ENCODE data around the gene COMMD10. TPM values are rescaled to one million over a fixed set of nuclear protein-coding genes. Genes with fewer than 3 reads are reported as not detected.

COMMD10 gene
- total and polyA plus RNA-seq, 12 donors, result 16.8 to 42.8 (median 35.4) TPM

DNA sequence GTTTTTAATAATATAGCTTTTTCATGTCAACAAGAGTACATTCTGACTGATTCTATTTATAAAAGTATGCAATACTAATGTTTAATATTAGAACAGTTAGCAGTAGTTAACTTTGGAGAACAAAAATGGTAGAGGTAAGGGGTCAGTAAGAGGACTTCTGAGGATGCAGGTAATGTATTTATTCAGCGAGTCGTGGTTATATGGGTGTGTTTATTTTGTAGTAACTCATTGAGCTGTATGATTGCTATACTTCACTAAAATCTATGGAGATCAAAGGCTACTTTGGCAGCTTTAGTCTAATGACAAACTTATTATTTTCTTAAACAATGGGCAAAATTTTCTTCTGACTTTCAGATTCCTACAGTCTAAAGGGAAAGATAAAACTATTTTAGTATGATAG is 146.5 kb downstream of the COMMD10 start:
- 97 to 99% methylated on average over 2 of the region's 2 CpGs for WGBS, 2 donors
- no peak for ATAC-seq

DNA sequence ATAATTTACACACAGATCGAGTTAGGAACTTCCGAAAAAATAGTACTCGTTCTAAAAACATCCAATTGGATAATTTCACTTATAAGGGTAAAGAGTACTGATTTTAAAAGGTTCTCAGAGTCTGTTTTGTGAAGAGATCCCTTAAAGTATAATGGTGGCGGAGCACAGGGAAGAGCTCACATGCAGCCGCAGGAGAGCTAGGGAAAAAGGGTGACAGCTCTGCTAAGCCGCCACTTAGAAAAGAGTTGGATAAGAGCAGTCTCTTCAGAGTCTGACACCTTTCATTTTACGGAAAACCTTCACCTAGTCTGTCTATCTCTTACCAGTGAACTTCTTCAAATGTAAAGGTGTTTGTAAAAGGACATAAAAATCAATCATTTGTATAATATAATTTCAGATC is 149.9 kb downstream of the COMMD10 start:
- 94 to 95% methylated on average over 7 of the region's 7 CpGs for WGBS, 2 donors
- H3K9me3 ChIP-seq, result no peaks in the 10 kb centered on the region
- ATAC-seq (no peak), DNase-seq (no peak)
- H3K27me3 ChIP-seq, result no peaks in the 10 kb centered on the region
- no peaks in the 10 kb centered on the region for H3K36me3 ChIP-seq
- no peak overlapping the region for H3K27ac ChIP-seq
- H3K4me1 ChIP-seq, result no peaks in the 10 kb centered on the region
- TF ChIP-seq, protein P1, sequence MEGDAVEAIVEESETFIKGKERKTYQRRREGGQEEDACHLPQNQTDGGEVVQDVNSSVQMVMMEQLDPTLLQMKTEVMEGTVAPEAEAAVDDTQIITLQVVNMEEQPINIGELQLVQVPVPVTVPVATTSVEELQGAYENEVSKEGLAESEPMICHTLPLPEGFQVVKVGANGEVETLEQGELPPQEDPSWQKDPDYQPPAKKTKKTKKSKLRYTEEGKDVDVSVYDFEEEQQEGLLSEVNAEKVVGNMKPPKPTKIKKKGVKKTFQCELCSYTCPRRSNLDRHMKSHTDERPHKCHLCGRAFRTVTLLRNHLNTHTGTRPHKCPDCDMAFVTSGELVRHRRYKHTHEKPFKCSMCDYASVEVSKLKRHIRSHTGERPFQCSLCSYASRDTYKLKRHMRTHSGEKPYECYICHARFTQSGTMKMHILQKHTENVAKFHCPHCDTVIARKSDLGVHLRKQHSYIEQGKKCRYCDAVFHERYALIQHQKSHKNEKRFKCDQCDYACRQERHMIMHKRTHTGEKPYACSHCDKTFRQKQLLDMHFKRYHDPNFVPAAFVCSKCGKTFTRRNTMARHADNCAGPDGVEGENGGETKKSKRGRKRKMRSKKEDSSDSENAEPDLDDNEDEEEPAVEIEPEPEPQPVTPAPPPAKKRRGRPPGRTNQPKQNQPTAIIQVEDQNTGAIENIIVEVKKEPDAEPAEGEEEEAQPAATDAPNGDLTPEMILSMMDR (IDR thresholded peaks at IDR 0.05), result no peak
- no peak overlapping the region for H3K4me3 ChIP-seq
- intact Hi-C loops (cut with DNase I), result loop anchor here in 1 of 10 donors (5.0 kb wide), 1 partner anchor 1558 kb away; no protein-coding TSS in a partner anchor

More for the DNA sequence above, 146.5 kb downstream of the COMMD10 start:
- Histone ChIP-seq H3K27me3 (no peaks in the 10 kb centered on the region), H3K27ac (no peak overlapping the region), H3K9me3 (no peaks in the 10 kb centered on the region), H3K4me3 (no peak overlapping the region), H3K36me3 (no peaks in the 10 kb centered on the region), H3K4me1 (no peaks in the 10 kb centered on the region)
- TF ChIP-seq, protein P1 (IDR thresholded peaks at IDR 0.05), result no peak
- intact Hi-C loops (cut with DNase I), result loop anchor here in 1 of 10 donors (5.0 kb wide), 1 partner anchor 1561 kb away; no protein-coding TSS in a partner anchor
- no peak for DNase-seq

DNA sequence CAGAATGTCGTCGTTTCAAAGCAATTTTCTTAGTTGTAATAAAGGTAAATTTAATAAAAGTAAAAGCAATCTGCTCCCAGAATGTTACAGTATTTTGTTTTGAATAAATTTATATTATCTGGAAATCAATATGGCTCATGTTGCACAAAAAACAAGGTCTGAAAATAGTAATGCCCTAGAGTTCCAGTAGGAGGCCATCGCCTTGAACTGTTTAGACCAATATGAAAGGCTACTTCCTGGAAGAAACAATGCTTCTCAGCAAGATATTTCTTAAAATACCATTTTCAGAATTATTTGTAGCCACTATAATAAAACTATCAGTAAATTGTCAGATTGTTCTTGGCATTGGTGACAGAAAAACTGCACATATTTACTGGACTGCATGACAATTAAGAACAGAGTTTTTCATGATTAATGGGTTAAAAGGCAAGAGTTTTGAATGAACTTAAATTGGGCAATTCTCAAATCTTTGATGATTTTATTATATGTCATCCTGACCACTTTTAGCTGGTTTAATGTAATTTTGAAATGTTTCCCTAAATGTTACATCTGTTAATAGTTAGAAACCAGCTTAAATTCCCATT is 153.2 kb downstream of the COMMD10 start:
- Histone ChIP-seq H3K27ac (no peak overlapping the region), H3K36me3 (no peaks in the 10 kb centered on the region), H3K9me3 (no peaks in the 10 kb centered on the region), H3K27me3 (no peaks in the 10 kb centered on the region), H3K4me3 (no peak overlapping the region), H3K4me1 (peaks cover 0 to 15% (median 7%) of the 10 kb centered on the region in 9 donors)
- no peak for ATAC-seq
- 96 to 99% methylated on average over 3 of the region's 3 CpGs for WGBS, 2 donors
- intact Hi-C loops (cut with DNase I), result no loop called here
- TF ChIP-seq, protein P1 (IDR thresholded peaks at IDR 0.05), result peak in 1 of 9 donors; percentile 10
- DNase-seq, result no peak

DNA sequence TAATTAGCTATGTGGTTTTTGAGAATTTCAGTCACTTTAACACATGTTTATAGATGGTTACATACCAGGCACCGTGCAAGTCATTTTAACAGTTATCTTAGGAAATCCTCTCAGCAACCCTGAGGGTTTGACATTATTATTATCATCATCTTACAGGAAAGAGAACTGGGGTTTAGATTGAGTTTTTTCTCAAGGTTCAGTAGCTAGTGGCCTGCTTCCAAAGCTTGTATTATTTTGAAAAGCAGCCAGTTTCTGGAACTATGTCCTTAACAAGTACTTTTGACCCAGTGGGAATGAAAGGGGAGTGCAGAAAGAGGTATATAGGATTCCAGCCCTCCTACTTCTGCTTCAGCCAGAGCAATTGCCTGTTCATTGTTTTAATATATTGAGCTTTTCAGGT is 157.5 kb downstream of the COMMD10 start:
- TF ChIP-seq, protein P1 (IDR thresholded peaks at IDR 0.05), result no peak
- no peaks in the 10 kb centered on the region for H3K36me3 ChIP-seq
- H3K4me1 ChIP-seq, result peaks cover 0 to 16% (median 7%) of the 10 kb centered on the region in 9 donors
- no peak overlapping the region for H3K27ac ChIP-seq
- no peaks in the 10 kb centered on the region for H3K27me3 ChIP-seq
- ATAC-seq (no peak), DNase-seq (no peak)
- H3K9me3 ChIP-seq, result peaks cover 0 to 17% (median 4%) of the 10 kb centered on the region in 11 donors
- intact Hi-C loops (cut with DNase I), result no loop called here
- WGBS, 2 donors, result 28 to 34% methylated on average over 1 of the region's 1 CpG
- no peak overlapping the region for H3K4me3 ChIP-seq
